NCI-H2196 treated with DMSO at 0.1 percent for 48 hours (cell line): ENCODE measurements around the gene RHOF.
"Not testable (repeated sequence)": the region's sequence is repeated elsewhere in the genome, so short reads cannot be mapped to it uniquely, and the experiment has no call there.

Experiments used
- DNase-seq: peaks from one replicate; lab custom pipeline; 2025; ENCODE audit not compliant: unreplicated experiment; lab: John Stamatoyannopoulos, UW

RHOF gene

DNA sequence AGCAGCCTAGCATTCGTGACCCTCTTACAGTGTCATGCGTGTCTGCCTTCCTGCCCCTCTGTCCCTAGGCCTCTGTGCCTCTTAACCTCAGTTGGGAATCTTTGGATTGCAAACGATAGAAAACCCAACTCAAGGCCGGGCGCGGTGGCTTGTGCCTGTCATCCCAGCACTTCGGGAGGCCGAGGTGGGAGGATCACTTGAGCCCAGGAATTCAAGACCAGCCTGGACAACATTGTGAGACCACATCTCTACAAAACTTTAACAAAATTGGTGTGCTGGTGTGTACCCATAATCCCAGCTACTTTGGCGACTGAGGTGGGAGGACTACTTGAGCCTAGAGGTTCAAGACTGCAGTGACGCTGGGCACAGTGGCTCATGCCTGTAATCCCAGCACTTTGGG lies 44.2 kb downstream of the RHOF start:
- DNase-seq = no peak

DNA sequence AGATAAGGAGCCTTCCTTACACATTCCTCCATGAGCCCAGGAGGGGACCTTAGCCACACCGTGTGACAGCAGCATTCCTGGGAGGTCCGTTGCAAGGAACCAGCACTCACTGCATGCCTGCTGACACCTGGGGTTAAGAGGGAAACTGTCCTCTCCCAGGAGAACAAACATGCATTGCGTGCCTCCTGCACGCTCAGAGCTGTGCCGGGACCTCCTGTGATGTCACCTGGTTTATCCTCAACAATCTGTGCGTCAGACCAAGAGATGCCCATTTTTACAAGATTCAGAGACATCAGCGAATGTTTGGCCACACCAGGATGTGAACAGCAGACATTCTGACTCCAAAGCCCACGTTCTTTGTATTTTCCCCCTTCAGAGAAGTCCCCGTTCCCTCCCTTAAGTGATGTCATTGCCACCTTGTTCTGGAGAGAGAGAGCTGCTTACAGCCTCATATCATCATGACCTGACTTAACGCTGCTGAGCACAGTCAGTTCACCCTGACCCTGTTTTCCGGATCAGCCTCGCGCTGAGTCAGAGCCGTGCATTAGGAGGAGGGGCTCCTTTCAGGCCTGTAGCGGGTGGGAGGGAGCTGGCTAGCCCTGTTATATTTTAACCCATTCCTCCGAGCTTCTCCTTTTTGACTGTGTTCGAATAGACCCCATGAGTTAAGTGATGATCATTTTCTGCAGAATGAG lies 44.8 kb downstream of the RHOF start:
- no peak for DNase-seq

DNA sequence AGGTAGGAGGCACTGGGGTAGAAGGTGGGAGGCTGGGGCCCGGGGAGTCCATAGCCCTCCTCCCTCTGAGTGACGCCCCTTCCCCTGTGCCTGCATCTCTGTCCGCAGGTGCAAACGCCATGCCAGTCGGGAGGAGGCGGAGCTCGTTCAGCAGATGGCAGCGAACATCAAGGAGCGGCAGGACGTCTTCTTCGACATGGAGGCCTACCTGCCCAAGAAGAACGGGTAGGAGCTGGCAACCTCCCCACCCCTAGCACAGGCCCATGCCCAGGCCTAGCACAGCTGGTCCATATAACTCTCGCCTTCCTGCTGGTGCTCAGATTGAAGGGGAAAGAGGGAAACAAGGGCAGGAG lies 45.3 kb downstream of the RHOF start:
- no peak for DNase-seq

DNA sequence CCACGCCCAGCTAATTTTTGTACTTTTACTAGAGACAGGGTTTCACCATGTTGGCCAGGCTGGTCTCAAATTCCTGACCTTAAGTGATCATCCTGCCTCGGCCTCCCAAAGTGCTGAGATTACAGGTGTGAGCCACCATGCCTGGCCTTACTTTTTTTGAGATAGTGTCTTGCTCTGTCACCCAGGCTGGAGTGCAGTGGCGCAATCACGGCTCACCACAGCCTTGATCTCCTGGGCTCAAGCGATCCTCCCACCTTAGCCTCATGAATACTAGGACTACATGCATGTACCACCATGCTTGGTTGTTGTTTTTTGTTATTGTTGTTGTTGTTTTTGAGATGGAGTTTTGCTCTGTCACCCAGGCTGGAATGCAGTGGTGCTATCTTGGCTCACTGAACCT lies 47.9 kb downstream of the RHOF start:
- not testable (repeated sequence) for DNase-seq

DNA sequence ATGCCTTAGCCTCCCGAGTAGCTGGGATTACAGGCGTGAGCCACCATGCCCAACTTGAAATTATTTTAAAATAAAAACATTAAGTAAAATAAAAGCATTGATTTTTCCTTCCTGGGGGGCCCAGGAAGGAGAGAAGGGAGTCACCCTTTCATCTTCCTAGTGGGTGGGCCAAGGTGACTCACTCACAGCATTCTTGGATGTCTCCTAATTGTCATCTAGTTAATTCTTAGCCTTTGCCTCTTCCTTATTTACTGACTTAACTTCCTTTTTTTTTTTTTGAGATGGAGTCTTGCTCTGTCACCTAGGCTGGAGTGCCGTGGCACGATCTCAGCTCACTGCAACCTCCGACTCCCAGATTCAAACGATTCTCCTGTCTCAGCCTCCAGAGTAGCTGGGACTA lies 51.7 kb downstream of the RHOF start:
- no peak for DNase-seq

DNA sequence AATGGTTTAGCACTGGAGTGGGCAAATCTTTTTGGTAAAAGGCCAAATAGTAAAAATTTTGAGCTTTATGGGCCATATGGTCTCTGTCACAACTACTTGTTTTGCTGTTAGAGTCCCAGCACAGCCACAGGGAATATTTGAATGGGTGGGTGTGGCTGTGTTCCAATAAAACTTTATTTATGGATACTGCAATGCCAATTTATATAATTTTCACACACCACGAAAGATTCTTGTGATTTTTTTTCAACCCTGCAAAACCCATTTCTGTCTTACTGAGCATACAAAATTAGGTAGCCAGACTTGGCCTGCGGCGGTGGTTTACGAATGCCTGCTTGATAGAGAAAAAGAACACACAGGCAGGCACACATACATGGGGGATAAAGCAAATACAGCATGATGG lies 52.6 kb downstream of the RHOF start:
- no peak for DNase-seq

DNA sequence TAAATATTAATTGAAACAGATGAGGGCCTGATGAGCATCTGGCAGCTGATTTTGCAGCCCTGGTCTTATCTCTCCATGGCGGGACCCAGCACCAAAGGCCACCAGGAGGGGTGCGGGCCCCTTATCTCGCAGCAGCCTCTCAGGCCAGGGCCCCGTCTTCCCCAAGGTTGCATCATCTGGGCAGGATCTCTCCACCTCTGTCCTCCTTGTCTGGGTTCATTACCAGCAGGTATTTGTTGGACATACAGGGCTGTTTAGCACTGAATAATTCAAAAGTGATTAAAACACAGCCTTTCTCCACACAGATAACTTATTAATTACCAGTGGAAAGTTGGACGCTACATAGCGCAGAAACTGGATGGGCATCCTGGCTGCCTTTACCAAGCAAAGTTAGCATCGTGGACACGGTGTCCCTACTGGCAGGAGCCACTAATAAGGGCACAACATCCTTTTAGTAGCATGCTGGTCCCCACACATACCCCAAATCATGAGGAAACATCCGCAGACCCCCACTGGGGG lies 55.1 kb downstream of the RHOF start:
- no peak for DNase-seq

DNA sequence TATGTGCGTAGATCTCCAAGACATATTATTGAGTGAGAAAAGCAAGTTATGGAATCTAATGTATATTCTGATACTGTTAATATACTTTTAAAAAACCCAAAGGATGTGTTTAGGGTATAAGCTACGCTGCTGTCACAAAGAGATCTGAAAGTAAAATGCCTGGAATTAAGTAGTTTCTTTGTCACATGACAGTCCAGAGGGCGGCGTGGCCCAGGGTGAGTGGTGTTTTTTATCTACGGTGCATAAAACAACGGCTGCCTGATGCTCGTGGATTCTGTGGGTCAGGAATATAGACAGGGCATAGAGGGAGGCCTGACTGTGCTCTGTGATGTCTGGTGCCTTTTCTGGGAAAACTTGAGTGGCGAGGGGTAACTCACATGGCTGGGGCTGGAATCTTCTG lies 59.6 kb downstream of the RHOF start:
- DNase-seq = no peak

DNA sequence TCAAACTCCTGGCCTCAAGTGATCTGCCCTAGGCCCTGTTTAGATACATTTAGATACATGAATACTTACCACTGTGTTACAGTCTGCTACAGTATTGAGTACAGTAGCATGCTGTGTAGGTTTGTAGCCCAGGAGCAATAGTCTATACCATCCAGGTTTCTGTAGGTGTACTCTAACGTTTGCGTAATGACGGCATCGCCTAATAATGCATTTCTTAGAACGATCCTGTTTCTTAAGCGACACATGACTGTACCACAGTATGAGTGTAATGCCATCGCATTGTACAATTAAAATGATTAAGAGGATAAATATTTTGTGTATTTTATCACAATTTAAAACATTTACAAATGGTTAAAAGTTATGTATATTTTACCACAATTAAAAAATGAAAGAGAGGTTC lies 62.0 kb downstream of the RHOF start:
- no peak for DNase-seq

DNA sequence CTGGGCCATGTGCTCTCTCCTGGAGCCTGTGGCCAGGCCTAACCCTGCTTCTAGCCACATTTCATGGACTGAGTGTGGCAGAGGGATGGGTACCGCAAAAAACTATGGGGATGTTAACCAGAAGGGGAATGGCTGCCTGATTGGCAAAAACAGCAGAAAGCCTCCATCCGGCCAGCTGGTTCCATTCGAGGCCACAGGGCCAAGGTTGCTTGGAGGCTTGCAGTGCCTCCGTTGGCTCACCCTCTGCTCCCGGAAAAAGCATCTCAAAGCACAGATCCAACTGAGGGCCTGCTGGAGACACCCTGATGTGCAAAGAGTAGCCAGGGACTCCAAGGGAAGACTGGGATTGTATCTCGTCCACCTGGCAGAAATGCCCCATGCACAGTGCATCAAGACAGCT lies 64.5 kb downstream of the RHOF start:
- DNase-seq = no peak
